ENCODE measurements around the gene PTPRC. TPM values are rescaled to one million over a fixed set of nuclear protein-coding genes. Genes with fewer than 3 reads are reported as not detected.
"Not testable (repeated sequence)": the region's sequence is repeated elsewhere in the genome, so short reads cannot be mapped to it uniquely, and the experiment has no call there.

PTPRC gene
- total and polyA plus RNA-seq, 7 donors: 4.8 to 78.6 (median 12.5) TPM

DNA sequence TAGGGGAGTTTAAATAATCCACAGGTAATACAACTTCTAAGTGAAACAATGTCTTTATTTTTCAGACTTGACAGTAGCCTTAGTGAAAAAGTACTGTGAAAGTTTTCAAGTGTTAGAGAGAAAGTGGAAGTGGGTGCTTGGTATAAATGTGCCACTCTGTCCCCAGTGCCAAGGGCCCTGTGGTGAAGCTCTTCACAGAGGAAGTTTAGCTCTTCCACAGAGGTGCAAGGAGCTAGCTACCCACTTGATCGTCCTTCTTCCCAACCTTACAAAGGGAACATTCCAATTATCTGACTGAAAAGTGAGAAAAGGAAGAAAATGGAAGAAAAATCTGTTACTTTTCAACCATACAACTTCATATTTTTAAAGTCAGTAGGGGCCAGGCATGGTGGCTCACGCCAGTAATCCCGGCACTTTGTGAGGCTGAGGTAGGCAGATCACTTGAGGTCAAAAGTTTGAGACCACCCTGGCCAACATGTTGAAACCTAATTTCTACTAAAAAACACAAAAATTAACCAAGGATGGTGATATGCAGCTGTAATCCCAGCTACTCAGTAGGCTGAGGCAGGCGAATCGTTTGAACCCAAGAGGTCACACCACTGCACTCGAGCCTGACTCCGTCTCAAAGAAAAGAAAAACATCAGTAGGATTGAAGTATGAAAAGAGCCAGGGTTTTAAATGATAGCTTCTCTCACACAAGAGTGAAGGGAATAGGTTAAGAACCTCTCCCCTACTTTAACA lies 41.0 kb upstream of the PTPRC start:
- Histone ChIP-seq H3K27me3 (no peaks in the 10 kb centered on the region), H3K9me3 (no peaks in the 10 kb centered on the region), H3K36me3 (no peaks in the 10 kb centered on the region), H3K4me3 (no peak overlapping the region), H3K27ac (no peak overlapping the region), H3K4me1 (no peaks in the 10 kb centered on the region)
- intact Hi-C loops (cut with DNase I): no loop called here
- DNase-seq: no peak
- 73 to 94% methylated on average over 7 of the region's 7 CpGs for WGBS, 2 donors
- TF ChIP-seq CTCF (IDR thresholded peaks at IDR 0.05) (no peak), EP300 (IDR thresholded peaks at IDR 0.05) (no peak), POLR2AphosphoS5 (IDR thresholded peaks at IDR 0.05) (no peak), POLR2A (IDR thresholded peaks at IDR 0.05) (no peak)

DNA sequence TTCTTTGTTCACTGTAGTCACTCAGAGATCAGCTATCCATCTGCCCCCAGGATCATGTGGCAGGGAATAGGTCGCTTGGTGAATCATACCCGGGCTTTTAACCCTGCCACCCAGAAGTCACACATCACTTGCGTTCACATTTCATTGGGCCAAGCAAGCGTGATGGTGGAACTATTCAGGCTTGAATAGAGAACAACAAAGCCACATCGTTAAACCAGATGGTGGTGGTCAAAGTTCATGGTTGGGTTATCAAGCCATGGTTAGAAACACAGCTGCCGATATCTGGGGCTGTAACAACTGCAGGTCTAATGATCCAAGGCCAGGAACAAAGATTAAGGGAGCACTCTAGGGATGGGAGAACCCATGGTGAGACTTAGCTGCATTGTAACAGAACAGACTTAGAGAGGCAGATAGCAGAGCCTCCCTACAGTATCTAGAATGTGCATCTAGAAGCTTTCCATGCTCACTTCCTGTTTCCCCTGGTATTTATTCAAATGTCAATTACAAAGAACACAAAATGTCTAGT lies 40.0 kb upstream of the PTPRC start:
- no peak for DNase-seq
- Histone ChIP-seq H3K4me3 (no peak overlapping the region), H3K9me3 (no peaks in the 10 kb centered on the region), H3K27me3 (no peaks in the 10 kb centered on the region), H3K36me3 (no peaks in the 10 kb centered on the region), H3K27ac (no peak overlapping the region), H3K4me1 (no peaks in the 10 kb centered on the region)
- TF ChIP-seq CTCF (IDR thresholded peaks at IDR 0.05): no peak
- TF ChIP-seq POLR2A (IDR thresholded peaks at IDR 0.05): no peak
- no peak for TF ChIP-seq EP300 (IDR thresholded peaks at IDR 0.05)
- TF ChIP-seq POLR2AphosphoS5 (IDR thresholded peaks at IDR 0.05): no peak
- 59 to 60% methylated on average over 6 of the region's 6 CpGs for WGBS, 2 donors
- intact Hi-C loops (cut with DNase I): no loop called here

- intact Hi-C loops (cut with DNase I): no loop called here
- Histone ChIP-seq H3K4me3 (no peak overlapping the region), H3K9me3 (no peaks in the 10 kb centered on the region), H3K36me3 (no peaks in the 10 kb centered on the region), H3K27ac (no peak overlapping the region), H3K4me1 (no peaks in the 10 kb centered on the region), H3K27me3 (no peaks in the 10 kb centered on the region)
- no peak for DNase-seq
- TF ChIP-seq EP300 (IDR thresholded peaks at IDR 0.05): no peak
- no peak for TF ChIP-seq POLR2AphosphoS5 (IDR thresholded peaks at IDR 0.05)
- no peak for TF ChIP-seq POLR2A (IDR thresholded peaks at IDR 0.05)
- TF ChIP-seq CTCF (IDR thresholded peaks at IDR 0.05): no peak
- 89 to 93% methylated on average over 2 of the region's 2 CpGs for WGBS, 2 donors
These were observed 39.1 kb upstream of the PTPRC start for GRCh38 chr1:198599749-198600148.

- Histone ChIP-seq H3K9me3 (no peaks in the 10 kb centered on the region), H3K27ac (no peak overlapping the region), H3K27me3 (no peaks in the 10 kb centered on the region), H3K4me1 (no peaks in the 10 kb centered on the region), H3K4me3 (no peak overlapping the region), H3K36me3 (no peaks in the 10 kb centered on the region)
- 95 to 96% methylated on average over 1 of the region's 1 CpG for WGBS, 2 donors
- no peak for TF ChIP-seq POLR2A (IDR thresholded peaks at IDR 0.05)
- TF ChIP-seq EP300 (IDR thresholded peaks at IDR 0.05): no peak
- TF ChIP-seq CTCF (IDR thresholded peaks at IDR 0.05): no peak
- no peak for TF ChIP-seq POLR2AphosphoS5 (IDR thresholded peaks at IDR 0.05)
- no peak for DNase-seq
- intact Hi-C loops (cut with DNase I): no loop called here
These were observed 37.9 kb upstream of the PTPRC start for GRCh38 chr1:198600906-198601305.

- H3K9me3 ChIP-seq; intact Hi-C loops (cut with DNase I); DNase-seq; H3K36me3 ChIP-seq; H3K4me1 ChIP-seq; H3K27me3 ChIP-seq; H3K4me3 ChIP-seq; H3K27ac ChIP-seq: not testable (repeated sequence)
- 88 to 91% methylated on average over 1 of the region's 1 CpG for WGBS, 2 donors
These were observed 37.5 kb upstream of the PTPRC start for GRCh38 chr1:198601310-198601709.
